ENCODE measurements around the gene OR5AN1. TPM values are rescaled to one million over a fixed set of nuclear protein-coding genes. Genes with fewer than 3 reads are reported as not detected.

The OR5AN1 gene
- total and polyA plus RNA-seq, 4 donors: 0.06 to 0.25 TPM; not detected in 2

DNA sequence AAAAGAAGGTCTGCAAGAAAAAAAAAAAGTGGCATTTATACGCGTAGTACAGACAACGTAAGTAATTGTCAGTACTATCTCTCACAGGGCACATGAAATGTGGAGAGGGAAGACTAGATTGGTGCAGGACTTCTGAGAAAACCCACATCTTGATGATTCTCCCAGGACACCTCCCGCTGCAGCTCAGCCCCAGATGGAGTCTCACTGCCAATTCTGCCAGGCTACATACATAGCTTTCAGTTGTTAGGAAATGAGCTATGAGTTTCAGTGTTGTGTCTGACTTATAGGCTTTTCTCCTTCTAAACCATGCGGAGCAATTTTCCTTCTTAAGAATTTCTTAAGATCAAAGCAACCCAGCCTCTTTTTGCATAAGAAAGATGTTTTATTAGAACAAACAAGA is 57.9 kb downstream of the OR5AN1 start:
- WGBS: 86% methylated on average over 5 of the region's 5 CpGs

More for the DNA sequence above, 57.9 kb downstream of the OR5AN1 start:
- Histone ChIP-seq H3K4me1 (ENCODE audit: control insufficient read depth in 4 of 4, insufficient read depth in 4 of 4, low read length in 3 of 4) (no peaks in the 10 kb centered on the region), H3K36me3 (ENCODE audit: control insufficient read depth in 4 of 4, insufficient read depth in 3 of 4, low read depth in 1 of 4, low read length in 3 of 4) (no peaks in the 10 kb centered on the region), H3K27ac (ENCODE audit: low read depth in 1 of 2, low read length in 2 of 2) (no peak overlapping the region), H3K27me3 (ENCODE audit: control insufficient read depth in 4 of 4, insufficient read depth in 4 of 4, low read length in 3 of 4) (no peaks in the 10 kb centered on the region), H3K4me3 (ENCODE audit: low read depth in 1 of 3, low read length in 3 of 3) (no peak overlapping the region), H3K9ac (ENCODE audit: low read depth in 1 of 2, low read length in 2 of 2) (no peak overlapping the region), H3K9me3 (ENCODE audit: control insufficient read depth in 4 of 4, low read length in 3 of 4) (no peaks in the 10 kb centered on the region)
- TF ChIP-seq ZBTB33 (IDR thresholded peaks at IDR 0.05) (no peak), YY1 (IDR thresholded peaks at IDR 0.05) (no peak), MAX (IDR thresholded peaks at IDR 0.05) (no peak), FOXA2 (IDR thresholded peaks at IDR 0.05) (no peak), RAD21 (IDR thresholded peaks at IDR 0.05) (no peak), FOXA1 (IDR thresholded peaks at IDR 0.05) (no peak), SP1 (IDR thresholded peaks at IDR 0.05) (no peak), RXRA (IDR thresholded peaks at IDR 0.05) (no peak), CTCF (IDR thresholded peaks at IDR 0.05; ENCODE audit: low read depth, low read length, missing input control) (no peak), TAF1 (conservative IDR thresholded peaks at IDR 0.05) (no peak), JUND (IDR thresholded peaks at IDR 0.05) (no peak), HNF4A (conservative IDR thresholded peaks at IDR 0.05) (no peak), REST (IDR thresholded peaks at IDR 0.05) (no peak)
- no peak for DNase-seq (ENCODE audit: low spot score)
